DOHH2 (cell line): ENCODE results near the gene DCAF17.
"Not testable (repeated sequence)": the region's sequence is repeated elsewhere in the genome, so short reads cannot be mapped to it uniquely, and the experiment has no call there.

Experiments used
- H3F3A ChIP-seq: fragments of 200-600 bp; sonication (generic), shearing (Covaris generic); 2 replicates; pipeline ENCODE4 v1.6.0; 2016; ENCODE audit warnings: antibody characterized with exemption, mild to moderate bottlenecking; ENCODE audit not compliant: control insufficient read depth, insufficient read depth
- H3K27ac ChIP-seq: fragments of 200-600 bp; sonication (generic); 2 replicates; pipeline ENCODE4 v1.5.1; 2014; ENCODE audit warnings: low read depth, mild to moderate bottlenecking, low read length, moderate library complexity
- H3K27me3 ChIP-seq: fragments of 200-600 bp; sonication (generic); 2 replicates; pipeline ENCODE4 v1.6.1; 2014; ENCODE audit warnings: mild to moderate bottlenecking, low read length, mixed read lengths; ENCODE audit not compliant: control insufficient read depth
- H3K36me3 ChIP-seq: fragments of 200-600 bp; sonication (generic); 2 replicates; pipeline ENCODE4 v1.6.1; 2014; ENCODE audit warnings: mild to moderate bottlenecking, low read length, moderate library complexity, mixed read lengths; ENCODE audit not compliant: control insufficient read depth
- H3K4me1 ChIP-seq: fragments of 200-600 bp; sonication (generic); 2 replicates; pipeline ENCODE4 v1.6.1; 2014; ENCODE audit warnings: mild to moderate bottlenecking, low read length, mixed read lengths; ENCODE audit not compliant: control insufficient read depth
- H3K4me2 ChIP-seq: fragments of 200-600 bp; sonication (generic); 2 replicates; pipeline ENCODE4 v1.6.0; 2014; ENCODE audit warnings: mild to moderate bottlenecking, low read length, moderate library complexity
- H3K4me3 ChIP-seq: fragments of 200-600 bp; sonication (generic); 2 replicates; pipeline ENCODE4 v1.5.1; 2014; ENCODE audit warnings: mild to moderate bottlenecking, low read length, mixed read lengths
- H3K79me2 ChIP-seq: fragments of 200-600 bp; sonication (generic); 2 replicates; pipeline ENCODE4 v1.6.1; 2014; ENCODE audit warnings: mild to moderate bottlenecking, low read length, mixed read lengths; ENCODE audit not compliant: control insufficient read depth
- H3K9me2 ChIP-seq: fragments of 200-600 bp; sonication (generic); replicated peaks from 2 replicates; pipeline ENCODE4 v1.6.1; 2014; ENCODE audit warnings: mild to moderate bottlenecking, low read length, mixed read lengths; ENCODE audit not compliant: control insufficient read depth
- H3K9me3 ChIP-seq: fragments of 200-600 bp; sonication (generic); 2 replicates; pipeline ENCODE4 v1.6.1; 2014; ENCODE audit warnings: antibody characterized with exemption, low read length, mixed read lengths; ENCODE audit not compliant: control insufficient read depth, insufficient read depth
- H4K20me1 ChIP-seq: fragments of 200-600 bp; sonication (generic); 2 replicates; pipeline ENCODE4 v1.6.0; 2014; ENCODE audit warnings: low read depth, mild to moderate bottlenecking, antibody characterized with exemption, low read length, moderate library complexity; ENCODE audit not compliant: control insufficient read depth, insufficient read depth
- CTCF ChIP-seq: fragments of 200-600 bp; sonication (generic); IDR thresholded peaks from one replicate; pipeline ENCODE4 v1.5.1; 2014; ENCODE audit warnings: antibody characterized with exemption, mild to moderate bottlenecking, low read depth, low read length; ENCODE audit not compliant: poor library complexity, severe bottlenecking
- EZH2phosphoT487 ChIP-seq: fragments of 200-600 bp; sonication (generic); IDR thresholded peaks from 2 replicates; pipeline ENCODE4 v1.6.1; 2017; ENCODE audit warnings: borderline replicate concordance, mild to moderate bottlenecking, antibody characterized with exemption, low read length, moderate library complexity, mixed read lengths

Gene DCAF17

GRCh38 chr2:171411214-171411613 is 22.8 kb upstream of the DCAF17 start:
- TF ChIP-seq CTCF (no peak), EZH2phosphoT487 (no peak)

GRCh38 chr2:171411791-171412483 is 22.1 kb upstream of the DCAF17 start:
- no peak overlapping the region for H3K4me2 ChIP-seq

More at GRCh38 chr2:171411214-171411613, 22.8 kb upstream of the DCAF17 start:
- Histone ChIP-seq H3K4me1 (peaks cover 29% of the 10 kb centered on the region), H3K9me3 (no peaks in the 10 kb centered on the region), H3K36me3 (no peaks in the 10 kb centered on the region), H3K27me3 (no peaks in the 10 kb centered on the region), H4K20me1 (no peaks in the 10 kb centered on the region), H3K27ac (no peak overlapping the region), H3K9me2 (no peaks in the 10 kb centered on the region), H3F3A (no peaks in the 10 kb centered on the region; the same call in 1 of the 2 replicates), H3K79me2 (peaks cover 32% of the 10 kb centered on the region), H3K4me3 (no peak overlapping the region), H3K4me2 (no peak overlapping the region)

GRCh38 chr2:171412571-171413175 is 21.4 kb upstream of the DCAF17 start:
- Histone ChIP-seq H3K4me1 (peaks cover 20% of the 10 kb centered on the region), H3K4me2 (no peak overlapping the region), H4K20me1 (no peaks in the 10 kb centered on the region), H3K79me2 (peaks cover 28% of the 10 kb centered on the region), H3K4me3 (no peak overlapping the region), H3F3A (peaks cover 10% of the 10 kb centered on the region), H3K9me2 (no peaks in the 10 kb centered on the region), H3K9me3 (no peaks in the 10 kb centered on the region), H3K27ac (no peak overlapping the region), H3K36me3 (no peaks in the 10 kb centered on the region), H3K27me3 (no peaks in the 10 kb centered on the region)
- TF ChIP-seq EZH2phosphoT487 (no peak), CTCF (no peak)

More at GRCh38 chr2:171411791-171412483, 22.1 kb upstream of the DCAF17 start:
- H3K4me1 ChIP-seq = peaks cover 27% of the 10 kb centered on the region
- H3K79me2 ChIP-seq = peaks cover 34% of the 10 kb centered on the region
- no peaks in the 10 kb centered on the region for H3K9me3 ChIP-seq
- no peaks in the 10 kb centered on the region for H3K27me3 ChIP-seq
- TF ChIP-seq CTCF (no peak), EZH2phosphoT487 (no peak)
- H3F3A ChIP-seq = peaks cover 3% of the 10 kb centered on the region; the same call in 1 of the 2 replicates
- no peak overlapping the region for H3K27ac ChIP-seq
- no peaks in the 10 kb centered on the region for H3K36me3 ChIP-seq
- H3K9me2 ChIP-seq = no peaks in the 10 kb centered on the region
- no peaks in the 10 kb centered on the region for H4K20me1 ChIP-seq
- no peak overlapping the region for H3K4me3 ChIP-seq

GRCh38 chr2:171414645-171415044 is 19.4 kb upstream of the DCAF17 start:
- not testable (repeated sequence) for H3K9me3 ChIP-seq, H3K9me2 ChIP-seq, H3K4me3 ChIP-seq, H4K20me1 ChIP-seq, H3K27ac ChIP-seq, H3K36me3 ChIP-seq, H3F3A ChIP-seq, H3K27me3 ChIP-seq, H3K4me2 ChIP-seq
- peaks cover 18% of the 10 kb centered on the region for H3K4me1 ChIP-seq
- H3K79me2 ChIP-seq = peaks cover 21% of the 10 kb centered on the region
